Smooth muscle cell (in vitro differentiated cells): ENCODE measurements around the gene SOX11. TPM values are rescaled to one million over a fixed set of nuclear protein-coding genes. Genes with fewer than 3 reads are reported as not detected.

Experiments
- DNase-seq: peaks from one replicate; lab custom pipeline; 2025; ENCODE audit not compliant: unreplicated experiment; lab: John Stamatoyannopoulos, UW
- H2AFZ ChIP-seq: fragments of 200-600 bp; sonication (generic); 2 replicates; pipeline ENCODE4 v1.6.0; 2016; ENCODE audit warnings: antibody characterized with exemption, low read depth, mild to moderate bottlenecking
- H3F3A ChIP-seq: fragments of 200-600 bp; sonication (generic); 2 replicates; pipeline ENCODE4 v1.6.0; 2017; ENCODE audit warnings: antibody characterized with exemption, low read depth
- H3K27ac ChIP-seq: fragments of 200-600 bp; sonication (generic); 2 replicates; pipeline ENCODE4 v1.5.1; 2016; ENCODE audit warnings: low read depth, mild to moderate bottlenecking
- H3K27me3 ChIP-seq: fragments of 200-600 bp; sonication (generic); 2 replicates; pipeline ENCODE4 v1.6.1; 2016; ENCODE audit warnings: low read depth, mild to moderate bottlenecking
- H3K36me3 ChIP-seq: fragments of 200-600 bp; sonication (generic); 2 replicates; pipeline ENCODE4 v1.5.1; 2016; ENCODE audit warnings: low read depth
- H3K4me1 ChIP-seq: fragments of 200-600 bp; sonication (generic); 2 replicates; pipeline ENCODE4 v1.5.1; 2016; ENCODE audit warnings: low read depth
- H3K4me2 ChIP-seq: fragments of 200-600 bp; sonication (generic); 2 replicates; pipeline ENCODE4 v1.6.0; 2016; ENCODE audit warnings: mild to moderate bottlenecking
- H3K4me3 ChIP-seq: fragments of 200-600 bp; sonication (generic); 2 replicates; pipeline ENCODE4 v1.5.1; 2016; ENCODE audit warnings: mild to moderate bottlenecking
- H3K79me2 ChIP-seq: fragments of 200-600 bp; sonication (generic); 2 replicates; pipeline ENCODE4 v1.6.0; 2016; ENCODE audit warnings: low read depth, mild to moderate bottlenecking
- H3K9ac ChIP-seq: fragments of 200-600 bp; sonication (generic); 2 replicates; pipeline ENCODE4 v1.6.0; 2016; ENCODE audit warnings: low read depth
- H3K9me3 ChIP-seq: fragments of 200-600 bp; sonication (generic); replicated peaks from 2 replicates; pipeline ENCODE4 v1.5.1; 2016; ENCODE audit warnings: low read depth
- H4K20me1 ChIP-seq: fragments of 200-600 bp; sonication (generic); 2 replicates; pipeline ENCODE4 v1.6.0; 2016; ENCODE audit warnings: low read depth
- WGBS: methylation state at CpG from one replicate; pipeline ENCODE4 v1.1.7; 2016; ENCODE audit warnings: low lambda C conversion rate; 5-methylcytosine and 5-hydroxymethylcytosine counted together
- polyA plus RNA-seq: library from polyadenylated mRNA; unstranded; fragments of >200 nt; fragmentation: Nextera tagmentation; extraction: Ambion mirVana; gene quantifications from 2 replicates; pipeline ENCODE4 v1.2.1, GENCODE V29; 2016
- total RNA-seq: library from RNA; depleted of rRNA; stranded (reverse); fragments of >200 nt; gene quantifications from 2 replicates; pipeline ENCODE4 v1.2.3, GENCODE V29; 2014
- TF ChIP-seq, protein P1 (sequence below): fragments of 200-600 bp; sonication (generic); IDR thresholded peaks from 2 replicates; pipeline ENCODE4 v1.5.1; 2017; ENCODE audit warnings: borderline replicate concordance, mild to moderate bottlenecking, antibody characterized with exemption; ENCODE audit not compliant: insufficient read depth, poor library complexity, severe bottlenecking

The SOX11 gene
- total and polyA plus RNA-seq, 2 experiments from 2014 or later = 4.7 to 20.5 TPM

GRCh38 chr2:5668682-5669250 is 23.4 kb upstream of the SOX11 start:
- TF ChIP-seq, protein P1, sequence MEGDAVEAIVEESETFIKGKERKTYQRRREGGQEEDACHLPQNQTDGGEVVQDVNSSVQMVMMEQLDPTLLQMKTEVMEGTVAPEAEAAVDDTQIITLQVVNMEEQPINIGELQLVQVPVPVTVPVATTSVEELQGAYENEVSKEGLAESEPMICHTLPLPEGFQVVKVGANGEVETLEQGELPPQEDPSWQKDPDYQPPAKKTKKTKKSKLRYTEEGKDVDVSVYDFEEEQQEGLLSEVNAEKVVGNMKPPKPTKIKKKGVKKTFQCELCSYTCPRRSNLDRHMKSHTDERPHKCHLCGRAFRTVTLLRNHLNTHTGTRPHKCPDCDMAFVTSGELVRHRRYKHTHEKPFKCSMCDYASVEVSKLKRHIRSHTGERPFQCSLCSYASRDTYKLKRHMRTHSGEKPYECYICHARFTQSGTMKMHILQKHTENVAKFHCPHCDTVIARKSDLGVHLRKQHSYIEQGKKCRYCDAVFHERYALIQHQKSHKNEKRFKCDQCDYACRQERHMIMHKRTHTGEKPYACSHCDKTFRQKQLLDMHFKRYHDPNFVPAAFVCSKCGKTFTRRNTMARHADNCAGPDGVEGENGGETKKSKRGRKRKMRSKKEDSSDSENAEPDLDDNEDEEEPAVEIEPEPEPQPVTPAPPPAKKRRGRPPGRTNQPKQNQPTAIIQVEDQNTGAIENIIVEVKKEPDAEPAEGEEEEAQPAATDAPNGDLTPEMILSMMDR = no peak
- WGBS = 89% methylated on average over 8 of the region's 8 CpGs
- Histone ChIP-seq H3K36me3 (no peaks in the 10 kb centered on the region), H3F3A (no peaks in the 10 kb centered on the region), H2AFZ (no peak overlapping the region), H3K9me3 (no peaks in the 10 kb centered on the region), H3K79me2 (no peaks in the 10 kb centered on the region), H3K27me3 (peaks cover 33% of the 10 kb centered on the region), H4K20me1 (no peaks in the 10 kb centered on the region), H3K27ac (no peak overlapping the region), H3K4me1 (peaks cover under 1% of the 10 kb centered on the region), H3K4me3 (no peak overlapping the region), H3K4me2 (no peak overlapping the region), H3K9ac (no peak overlapping the region)
- no peak for DNase-seq

GRCh38 chr2:5672749-5673144 is 19.4 kb upstream of the SOX11 start:
- H3K4me2 ChIP-seq = no peak overlapping the region
- H3K9me3 ChIP-seq = no peaks in the 10 kb centered on the region
- no peak overlapping the region for H2AFZ ChIP-seq
- WGBS = 85% methylated on average over 15 of the region's 15 CpGs
- peaks cover 8% of the 10 kb centered on the region for H3K4me1 ChIP-seq
- no peak overlapping the region for H3K27ac ChIP-seq
- no peaks in the 10 kb centered on the region for H3K36me3 ChIP-seq
- DNase-seq = no peak
- TF ChIP-seq, protein P1 = no peak
- no peaks in the 10 kb centered on the region for H3K79me2 ChIP-seq
- H4K20me1 ChIP-seq = no peaks in the 10 kb centered on the region
- peaks cover 42% of the 10 kb centered on the region for H3K27me3 ChIP-seq
- no peak overlapping the region for H3K4me3 ChIP-seq
- no peak overlapping the region for H3K9ac ChIP-seq
- no peaks in the 10 kb centered on the region for H3F3A ChIP-seq

- no peaks in the 10 kb centered on the region for H3F3A ChIP-seq
- H3K36me3 ChIP-seq = no peaks in the 10 kb centered on the region
- TF ChIP-seq, protein P1 = no peak
- H3K4me1 ChIP-seq = peaks cover 8% of the 10 kb centered on the region
- H3K4me3 ChIP-seq = peak overlapping the region; percentile 51
- H3K79me2 ChIP-seq = no peaks in the 10 kb centered on the region
- no peak overlapping the region for H3K27ac ChIP-seq
- no peak for DNase-seq
- peak overlapping the region; percentile 87 for H3K4me2 ChIP-seq
- peak overlapping the region; percentile 86 for H2AFZ ChIP-seq
- H3K27me3 ChIP-seq = peaks cover 42% of the 10 kb centered on the region
- WGBS = 8% methylated on average over 56 of the region's 58 CpGs
- no peak overlapping the region for H3K9ac ChIP-seq
- H3K9me3 ChIP-seq = no peaks in the 10 kb centered on the region
- no peaks in the 10 kb centered on the region for H4K20me1 ChIP-seq
These were observed 18.8 kb upstream of the SOX11 start for GRCh38 chr2:5673145-5674025.

GRCh38 chr2:5674026-5674340 is 18.2 kb upstream of the SOX11 start:
- WGBS = 0% methylated on average over 2 of the region's 2 CpGs
- Histone ChIP-seq H2AFZ (peak overlapping the region; percentile 86), H3K27me3 (peaks cover 42% of the 10 kb centered on the region), H3K9ac (no peak overlapping the region), H3K79me2 (no peaks in the 10 kb centered on the region), H3F3A (no peaks in the 10 kb centered on the region), H3K27ac (no peak overlapping the region), H4K20me1 (no peaks in the 10 kb centered on the region), H3K4me2 (peak overlapping the region; percentile 87), H3K4me1 (peaks cover 8% of the 10 kb centered on the region), H3K36me3 (no peaks in the 10 kb centered on the region), H3K9me3 (no peaks in the 10 kb centered on the region), H3K4me3 (peak overlapping the region; percentile 51)
- TF ChIP-seq, protein P1 = no peak
- DNase-seq = no peak
